Activated T-helper 1 cell treated with anti-CD3 and anti-CD28 coated beads, Interleukin-12 subunit alpha, Interleukin-12 subunit beta, Interleukin-2, Interleukin-4 antibody, amounts not matched to agents 30 ng/mL and 10 ng/mL and 1 ng/mL, durations not matched to agents 14 hours and 24 hours and 36 hours (primary cell): ENCODE results near the gene SPRR2B. TPM values are rescaled to one million over a fixed set of nuclear protein-coding genes. Genes with fewer than 3 reads are reported as not detected.
"Not testable (repeated sequence)": the region's sequence is repeated elsewhere in the genome, so short reads cannot be mapped to it uniquely, and the experiment has no call there.

Experiments
- DNase-seq: peaks from one replicate; pipeline ENCODE4 v3.0.0; 2021; ENCODE audit warnings: low spot score
- H3K27ac Mint-ChIP-seq: one replicate; pipeline ENCODE4 v1.8.0; 2021; ENCODE audit warnings: mild to moderate bottlenecking, mixed read lengths
- H3K27me3 Mint-ChIP-seq: one replicate; pipeline ENCODE4 v1.8.0; 2022; ENCODE audit warnings: mild to moderate bottlenecking, moderate library complexity, mixed read lengths; ENCODE audit not compliant: insufficient read depth
- H3K36me3 Mint-ChIP-seq: one replicate; pipeline ENCODE4 v1.8.0; 2021; ENCODE audit warnings: low read depth, mixed read lengths
- H3K4me1 Mint-ChIP-seq: one replicate; pipeline ENCODE4 v1.8.0; 2021; ENCODE audit warnings: low read depth, mixed read lengths
- H3K4me3 Mint-ChIP-seq: one replicate; pipeline ENCODE4 v1.8.0; 2021; ENCODE audit warnings: mild to moderate bottlenecking, moderate library complexity, mixed read lengths
- H3K9me3 Mint-ChIP-seq: one replicate; pipeline ENCODE4 v1.8.0; 2021; ENCODE audit warnings: mixed read lengths
- intact Hi-C: fragments of 100-400 bp; cut with micrococcal nuclease; formaldehyde crosslinking; loops from one replicate; pipeline ENCODE4 v1.15.1; 2024
- total RNA-seq: library from RNA; stranded (reverse); gene quantifications from 2 replicates; pipeline ENCODE4 v1.2.3, GENCODE V29; 2022

The SPRR2B gene
- total RNA-seq, 1 donor from 2014 or later: not detected

DNA sequence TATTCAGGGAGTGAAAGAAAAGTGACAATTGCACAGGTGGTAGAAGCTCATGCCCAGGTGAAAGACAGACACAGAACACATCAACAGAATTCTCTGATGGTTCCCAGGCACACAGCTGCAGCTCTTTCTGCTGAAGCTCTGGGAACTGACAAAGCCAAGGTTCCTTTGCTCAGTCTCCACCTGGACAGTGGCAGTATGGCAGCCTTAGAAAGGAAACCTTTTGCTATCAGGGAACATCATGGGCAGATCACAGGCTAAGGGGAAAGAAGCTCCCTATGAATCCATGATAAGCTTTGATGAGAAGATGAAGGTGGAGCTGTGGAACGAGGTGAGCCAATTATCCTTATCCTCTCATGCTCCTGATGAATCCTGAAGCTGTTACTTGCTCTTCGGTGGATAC, 1.2 kb downstream of the SPRR2B start:
- no peak overlapping the region for H3K27ac Mint-ChIP-seq
- no peaks in the 10 kb centered on the region for H3K36me3 Mint-ChIP-seq
- H3K4me1 Mint-ChIP-seq: no peaks in the 10 kb centered on the region
- no peak overlapping the region for H3K4me3 Mint-ChIP-seq
- H3K27me3 Mint-ChIP-seq: peaks cover 9% of the 10 kb centered on the region
- intact Hi-C loops: no loop called here
- H3K9me3 Mint-ChIP-seq: no peaks in the 10 kb centered on the region
- no peak for DNase-seq

- no peaks in the 10 kb centered on the region for H3K9me3 Mint-ChIP-seq
- no peaks in the 10 kb centered on the region for H3K36me3 Mint-ChIP-seq
- intact Hi-C loops: no loop called here
Measured at GRCh38 chr1:153058826-153059784, 12.3 kb downstream of the SPRR2B start.

DNA sequence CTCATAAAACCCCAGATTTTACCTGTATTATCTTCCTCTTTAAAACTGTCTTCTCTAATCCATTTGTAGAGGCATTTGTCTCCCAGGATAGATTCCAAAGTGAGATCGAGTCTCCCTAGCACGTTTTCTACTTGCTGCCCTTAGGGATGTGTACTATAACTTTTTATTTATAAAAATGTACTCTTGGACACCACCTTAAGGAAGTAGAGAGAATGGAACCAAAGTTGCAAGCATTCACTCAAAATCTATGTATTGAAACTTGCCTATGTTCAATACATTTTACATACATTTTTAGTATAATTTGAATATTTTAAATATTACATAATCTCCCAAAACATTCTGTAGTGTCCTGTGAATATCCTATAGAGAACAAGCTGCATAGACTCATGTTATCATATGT, 13.3 kb downstream of the SPRR2B start:
- H3K4me1 Mint-ChIP-seq: no peaks in the 10 kb centered on the region
- H3K27ac Mint-ChIP-seq: no peak overlapping the region
- intact Hi-C loops: no loop called here
- H3K9me3 Mint-ChIP-seq: no peaks in the 10 kb centered on the region
- peaks cover 13% of the 10 kb centered on the region for H3K27me3 Mint-ChIP-seq
- H3K36me3 Mint-ChIP-seq: no peaks in the 10 kb centered on the region
- no peak for DNase-seq
- no peak overlapping the region for H3K4me3 Mint-ChIP-seq

More at GRCh38 chr1:153058826-153059784, 12.3 kb downstream of the SPRR2B start:
- Mint-ChIP-seq H3K4me3 (no peak overlapping the region), H3K27me3 (peaks cover 13% of the 10 kb centered on the region), H3K27ac (no peak overlapping the region), H3K4me1 (no peaks in the 10 kb centered on the region)
- DNase-seq: no peak

GRCh38 chr1:153057375-153057774, 14.0 kb downstream of the SPRR2B start, which contains the start of gene SPRR2A:
TSS of gene SPRR2A (minus strand) at chr1:153057512. CDS start at chr1:153056735, 777 bp downstream.
- no peaks in the 10 kb centered on the region for H3K36me3 Mint-ChIP-seq
- DNase-seq: no peak
- no peak within 1 kb of the TSS for H3K4me3 Mint-ChIP-seq
- no peaks in the 10 kb centered on the region for H3K4me1 Mint-ChIP-seq
- H3K27ac Mint-ChIP-seq: no peak within 1 kb of the TSS
- intact Hi-C loops: no loop called here
- H3K9me3 Mint-ChIP-seq: no peaks in the 10 kb centered on the region
- peaks cover 13% of the 10 kb centered on the region for H3K27me3 Mint-ChIP-seq

GRCh38 chr1:153056111-153056510, 15.3 kb downstream of the SPRR2B start:
- H3K9me3 Mint-ChIP-seq, intact Hi-C loops, DNase-seq, H3K27ac Mint-ChIP-seq, H3K4me1 Mint-ChIP-seq, H3K4me3 Mint-ChIP-seq, H3K36me3 Mint-ChIP-seq: not testable (repeated sequence)
- peaks cover 13% of the 10 kb centered on the region for H3K27me3 Mint-ChIP-seq

DNA sequence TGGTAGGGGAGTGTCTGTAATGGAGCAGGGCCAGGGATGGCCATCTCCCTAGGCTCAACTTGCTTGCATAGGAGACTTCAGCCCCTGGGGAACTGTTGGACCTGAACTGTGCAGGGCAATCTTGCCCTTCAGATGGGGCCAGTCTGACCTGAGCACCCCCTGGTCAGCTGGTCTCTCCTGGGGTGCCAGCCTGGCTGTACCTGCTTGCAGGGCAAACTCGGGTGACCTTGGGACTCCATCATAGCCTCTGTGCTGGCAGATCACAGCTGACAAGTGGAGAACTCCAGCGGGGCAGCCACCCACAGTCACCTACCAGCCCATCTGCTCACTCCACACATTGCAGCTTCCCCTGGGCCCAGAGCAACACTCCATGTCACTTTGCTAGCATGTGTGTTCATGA, 22.2 kb downstream of the SPRR2B start:
- intact Hi-C loops: no loop called here
- Mint-ChIP-seq H3K27me3 (peaks cover 14% of the 10 kb centered on the region), H3K36me3 (no peaks in the 10 kb centered on the region), H3K9me3 (no peaks in the 10 kb centered on the region), H3K4me1 (no peaks in the 10 kb centered on the region), H3K27ac (no peak overlapping the region), H3K4me3 (no peak overlapping the region)
- no peak for DNase-seq

GRCh38 chr1:153040950-153041631, 30.3 kb downstream of the SPRR2B start, which contains the start of gene SPRR2D:
TSS of gene SPRR2D (minus strand) at chr1:153041120. CDS start at chr1:153040346, 774 bp downstream.
- H3K4me3 Mint-ChIP-seq: no peak within 1 kb of the TSS
- intact Hi-C loops: no loop called here
- H3K27ac Mint-ChIP-seq: no peak within 1 kb of the TSS
- no peaks in the 10 kb centered on the region for H3K36me3 Mint-ChIP-seq
- H3K27me3 Mint-ChIP-seq: peaks cover 20% of the 10 kb centered on the region
- no peaks in the 10 kb centered on the region for H3K9me3 Mint-ChIP-seq
- DNase-seq: no peak
- no peaks in the 10 kb centered on the region for H3K4me1 Mint-ChIP-seq

- intact Hi-C loops: no loop called here
- Mint-ChIP-seq H3K27ac (no peak overlapping the region), H3K9me3 (no peaks in the 10 kb centered on the region), H3K4me3 (no peak overlapping the region), H3K36me3 (no peaks in the 10 kb centered on the region), H3K4me1 (no peaks in the 10 kb centered on the region), H3K27me3 (peaks cover 10% of the 10 kb centered on the region)
- no peak for DNase-seq
Measured at GRCh38 chr1:153035211-153035610, 36.2 kb downstream of the SPRR2B start.

GRCh38 chr1:153032677-153033308, 38.6 kb downstream of the SPRR2B start:
- no peak for DNase-seq
- Mint-ChIP-seq H3K36me3 (no peaks in the 10 kb centered on the region), H3K27ac (no peak overlapping the region), H3K4me1 (no peaks in the 10 kb centered on the region), H3K9me3 (no peaks in the 10 kb centered on the region), H3K27me3 (peaks cover 5% of the 10 kb centered on the region), H3K4me3 (no peak overlapping the region)
- intact Hi-C loops: no loop called here

DNA sequence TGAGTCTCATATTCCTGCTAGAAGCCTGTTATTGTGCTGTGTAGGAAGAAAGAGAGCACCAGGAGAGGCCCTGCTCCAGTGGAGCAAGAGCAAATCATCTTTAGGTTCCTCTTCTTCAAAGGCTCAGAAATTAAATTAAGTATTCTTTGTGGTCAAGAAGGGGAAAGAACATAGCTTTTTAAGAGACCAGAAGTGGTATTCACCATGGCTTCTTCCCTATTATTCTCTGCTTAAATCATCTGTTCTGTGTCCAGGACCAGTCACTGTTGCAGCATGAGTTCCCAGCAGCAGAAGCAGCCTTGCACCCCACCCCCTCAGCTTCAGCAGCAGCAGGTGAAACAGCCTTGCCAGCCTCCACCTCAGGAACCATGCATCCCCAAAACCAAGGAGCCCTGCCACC, 39.3 kb downstream of the SPRR2B start:
- Mint-ChIP-seq H3K36me3 (no peaks in the 10 kb centered on the region), H3K9me3 (no peaks in the 10 kb centered on the region), H3K4me3 (no peak overlapping the region), H3K4me1 (no peaks in the 10 kb centered on the region), H3K27me3 (no peaks in the 10 kb centered on the region), H3K27ac (no peak overlapping the region)
- DNase-seq: no peak
- intact Hi-C loops: no loop called here

DNA sequence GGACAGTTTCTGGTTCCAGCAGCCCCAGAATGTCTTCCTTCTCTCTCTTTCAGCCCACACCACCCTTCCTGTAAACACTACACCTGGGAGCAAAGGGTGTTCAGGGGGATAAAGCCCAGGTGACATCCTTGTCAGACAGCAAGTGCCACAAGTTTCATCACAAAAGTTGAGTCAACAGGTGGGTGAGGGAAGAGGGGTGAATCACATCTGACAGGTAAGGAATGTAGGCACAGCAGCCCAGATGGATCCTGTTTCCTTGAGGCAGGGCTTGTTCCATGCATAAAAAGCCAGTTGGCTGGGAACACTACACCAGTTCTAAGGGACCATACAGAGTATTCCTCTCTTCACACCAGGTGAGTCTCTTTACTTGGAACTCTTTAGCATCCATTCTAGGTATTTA, 40.5 kb downstream of the SPRR2B start, which contains the start of gene SPRR1B:
TSS of gene SPRR1B (plus strand) at position 309 of the 400 bp plus-strand sequence. CDS start 1,143 bp downstream, outside the sequence.
- Mint-ChIP-seq H3K9me3 (no peaks in the 10 kb centered on the region), H3K4me3 (no peak within 1 kb of the TSS), H3K36me3 (no peaks in the 10 kb centered on the region), H3K4me1 (no peaks in the 10 kb centered on the region), H3K27me3 (no peaks in the 10 kb centered on the region), H3K27ac (no peak within 1 kb of the TSS)
- intact Hi-C loops: no loop called here
- no peak for DNase-seq

- no peaks in the 10 kb centered on the region for H3K9me3 Mint-ChIP-seq
- no peak overlapping the region for H3K4me3 Mint-ChIP-seq
Measured at GRCh38 chr1:153028766-153029165, 42.6 kb downstream of the SPRR2B start.

More at GRCh38 chr1:153028766-153029165, 42.6 kb downstream of the SPRR2B start:
- intact Hi-C loops: no loop called here
- Mint-ChIP-seq H3K4me1 (no peaks in the 10 kb centered on the region), H3K27ac (no peak overlapping the region), H3K36me3 (no peaks in the 10 kb centered on the region), H3K27me3 (no peaks in the 10 kb centered on the region)
- no peak for DNase-seq
